Duodenal mucosa (tissue), 2 donors: Measurements from ENCODE around the gene ARCN1.
"Not testable (repeated sequence)": the region's sequence is repeated elsewhere in the genome, so short reads cannot be mapped to it uniquely, and the experiment has no call there.

Experiments
- H3K27ac ChIP-seq: one replicate; pipeline ENCODE4 v1.7.0; 2013; ENCODE audit warnings: low read depth, low read length
- H3K27me3 ChIP-seq, 2 donors: one replicate each; pipeline ENCODE4 v1.7.0; 2013; ENCODE audit warnings: low read length in 2 of 2, control low read depth in 1 of 2; ENCODE audit not compliant: insufficient read depth in 2 of 2, control insufficient read depth in 1 of 2
- H3K36me3 ChIP-seq, 2 donors: one replicate each; pipeline ENCODE4 v1.7.0; 2013; ENCODE audit warnings: low read length in 2 of 2, control low read depth in 1 of 2; ENCODE audit not compliant: insufficient read depth in 2 of 2, control insufficient read depth in 1 of 2
- H3K4me1 ChIP-seq, 2 donors: one replicate each; pipeline ENCODE4 v1.7.0; 2013; ENCODE audit warnings: low read length in 2 of 2, control low read depth in 1 of 2; ENCODE audit not compliant: insufficient read depth in 2 of 2, control insufficient read depth in 1 of 2
- H3K4me3 ChIP-seq, 2 donors: one replicate each; pipeline ENCODE4 v1.7.0; 2013; ENCODE audit warnings: low read length in 2 of 2, low read depth in 1 of 2
- H3K9ac ChIP-seq, 2 donors: one replicate each; pipeline ENCODE4 v1.7.0; 2013; ENCODE audit warnings: low read length in 2 of 2, low read depth in 1 of 2
- H3K9me3 ChIP-seq, 2 donors: one replicate each; pipeline ENCODE4 v1.7.0; 2013; ENCODE audit warnings: low read length in 2 of 2, control low read depth in 1 of 2; ENCODE audit not compliant: control insufficient read depth in 1 of 2

ARCN1 gene

DNA sequence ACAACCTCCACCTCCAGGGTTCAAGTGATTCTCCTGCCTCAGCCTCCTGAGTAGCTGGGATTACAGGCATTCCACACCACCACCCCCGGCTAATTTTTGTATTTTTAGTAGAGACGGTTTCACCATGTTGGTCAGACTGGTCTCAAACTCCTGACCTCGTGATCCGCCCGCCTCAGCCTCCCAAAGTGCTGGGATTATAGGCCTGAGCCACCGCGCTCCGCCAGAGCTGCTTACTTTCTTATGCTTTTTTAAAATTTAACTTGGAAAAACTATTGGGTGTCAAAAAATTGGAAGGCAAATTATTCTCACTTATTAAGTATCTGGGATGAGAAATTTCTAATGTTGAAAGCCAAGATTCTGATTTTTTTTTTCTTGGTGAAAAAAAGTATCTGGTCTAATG is 31.5 kb downstream of the ARCN1 start:
- H3K27ac ChIP-seq, H3K9me3 ChIP-seq, H3K4me3 ChIP-seq, H3K9ac ChIP-seq, H3K27me3 ChIP-seq: not testable (repeated sequence)
- Histone ChIP-seq H3K4me1 (peaks cover 16 to 28% of the 10 kb centered on the region in 2 donors), H3K36me3 (peaks cover 9 to 35% of the 10 kb centered on the region in 2 donors)

- Histone ChIP-seq H3K27me3 (peaks cover 9 to 11% of the 10 kb centered on the region in 2 donors), H3K9ac (no peak overlapping the region), H3K36me3 (peaks cover 9 to 31% of the 10 kb centered on the region in 2 donors), H3K27ac (peak overlapping the region; percentile 14), H3K9me3 (no peaks in the 10 kb centered on the region), H3K4me3 (no peak overlapping the region), H3K4me1 (peaks cover 24 to 35% of the 10 kb centered on the region in 2 donors)
Observed at GRCh38 chr11:118604566-118604965, 32.4 kb downstream of the ARCN1 start.

DNA sequence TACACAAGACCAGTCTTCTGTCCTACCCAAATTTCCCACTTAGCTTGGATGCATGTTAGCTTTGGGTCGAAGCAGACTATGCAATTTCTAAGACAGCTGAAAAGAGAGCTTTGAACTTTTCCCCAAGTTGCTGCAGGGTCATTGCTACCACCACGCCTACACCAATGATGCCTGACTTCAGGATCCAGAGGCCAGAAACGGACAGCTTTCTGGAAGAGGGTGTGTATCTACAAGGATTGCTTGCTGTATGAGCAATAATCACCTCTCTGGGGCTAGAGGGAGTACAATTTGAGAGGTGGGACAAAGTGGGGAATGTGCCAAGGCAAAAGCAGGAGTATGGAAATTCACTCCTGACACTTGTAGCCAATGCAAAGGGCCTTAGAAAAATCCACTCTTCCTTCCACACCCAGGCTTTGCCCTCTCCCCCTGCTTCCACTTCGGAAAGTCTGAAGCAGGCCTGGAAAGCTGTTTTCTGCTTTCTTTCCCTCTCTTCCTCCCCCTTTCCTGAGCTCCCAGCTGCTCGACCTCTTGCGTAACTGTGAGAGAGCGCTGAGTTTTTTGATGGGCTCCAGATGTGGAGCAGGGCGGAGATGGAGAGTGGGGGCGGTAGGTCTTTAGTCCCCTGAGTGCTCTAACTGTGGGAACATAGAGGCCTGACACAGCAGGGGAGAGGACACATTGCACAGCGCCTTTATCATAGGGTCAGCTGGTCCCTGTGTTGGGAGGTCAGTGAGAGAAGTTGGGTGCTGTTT is 33.1 kb downstream of the ARCN1 start:
- Histone ChIP-seq H3K9ac (no peak overlapping the region), H3K4me3 (no peak overlapping the region), H3K4me1 (peaks cover 31 to 41% of the 10 kb centered on the region in 2 donors), H3K9me3 (no peaks in the 10 kb centered on the region), H3K27me3 (peaks cover 16 to 18% of the 10 kb centered on the region in 2 donors), H3K27ac (peak overlapping the region; percentile 58), H3K36me3 (peaks cover 5 to 24% of the 10 kb centered on the region in 2 donors)

DNA sequence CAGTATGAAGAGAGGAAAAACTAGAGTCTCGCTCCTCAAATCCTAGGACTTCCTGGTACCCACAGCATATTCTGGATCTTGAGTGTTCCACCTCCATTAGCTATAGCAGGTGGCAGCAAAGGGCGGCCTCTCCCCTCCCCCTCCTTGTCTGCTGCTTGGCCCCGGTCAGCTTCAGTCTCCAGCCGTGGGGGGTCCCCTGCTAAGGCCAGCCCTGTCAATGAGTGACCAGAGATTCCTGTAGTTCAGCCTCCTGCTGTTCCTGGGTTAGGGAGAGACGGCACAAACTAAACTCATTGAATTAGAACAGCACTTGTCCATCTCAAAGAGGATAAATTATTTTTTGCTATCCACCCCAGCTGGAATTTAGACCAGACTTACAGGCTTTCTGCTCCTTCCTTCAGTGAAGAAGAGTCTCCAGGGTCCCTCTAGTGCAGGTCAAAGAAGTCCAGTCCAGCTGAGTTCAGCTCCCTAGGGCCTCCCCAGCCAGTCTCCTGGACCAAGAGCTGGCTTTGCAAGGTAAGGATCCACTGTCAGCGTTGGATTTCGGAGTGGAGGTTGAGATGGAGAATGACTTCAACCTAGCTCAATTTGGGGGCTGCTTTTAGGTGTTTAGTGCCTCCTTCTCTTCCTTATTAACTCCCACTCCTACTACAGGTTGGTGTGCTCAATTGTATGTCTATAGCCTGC is 34.1 kb downstream of the ARCN1 start:
- Histone ChIP-seq H3K9ac (no peak overlapping the region), H3K27ac (peak overlapping the region; percentile 31), H3K4me1 (peaks cover 40 to 44% of the 10 kb centered on the region in 2 donors), H3K27me3 (peaks cover 21 to 22% of the 10 kb centered on the region in 2 donors), H3K36me3 (peaks cover 5 to 16% of the 10 kb centered on the region in 2 donors), H3K4me3 (no peak overlapping the region), H3K9me3 (no peaks in the 10 kb centered on the region)

DNA sequence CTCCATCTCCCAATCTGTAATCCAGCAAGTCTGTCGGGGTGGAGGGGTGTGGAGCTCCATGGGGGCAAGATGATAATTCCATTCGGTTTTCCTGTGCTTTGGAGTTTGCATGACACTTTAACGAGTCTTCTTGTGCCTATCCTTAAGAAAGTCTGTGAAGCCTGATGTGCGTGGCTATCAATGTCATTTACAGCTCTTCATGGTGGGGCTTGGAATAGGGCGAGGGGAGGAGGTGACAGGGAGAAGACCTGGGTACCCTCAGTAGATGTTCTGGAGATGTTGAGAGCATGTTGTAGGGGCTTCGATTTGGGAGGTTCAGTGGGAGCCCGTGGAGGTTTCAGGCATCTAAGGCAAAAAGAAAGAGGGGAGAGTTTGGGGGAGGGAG is 34.6 kb downstream of the ARCN1 start:
- no peak overlapping the region for H3K4me3 ChIP-seq
- peaks cover 21 to 22% of the 10 kb centered on the region in 2 donors for H3K27me3 ChIP-seq
- no peak overlapping the region for H3K9ac ChIP-seq
- peak overlapping the region; percentile 31 for H3K27ac ChIP-seq
- H3K36me3 ChIP-seq, result peaks cover under 1 to 10% of the 10 kb centered on the region in 2 donors
- peaks cover 41 to 46% of the 10 kb centered on the region in 2 donors for H3K4me1 ChIP-seq
- H3K9me3 ChIP-seq, result no peaks in the 10 kb centered on the region

- Histone ChIP-seq H3K4me1 (peaks cover 41 to 46% of the 10 kb centered on the region in 2 donors), H3K9me3 (no peaks in the 10 kb centered on the region), H3K36me3 (peaks cover 0 to 3% of the 10 kb centered on the region in 2 donors), H3K4me3 (peak within 1 kb of the TSS; percentile 73 to 74), H3K9ac (peak within 1 kb of the TSS; percentile 54 to 66), H3K27me3 (peaks cover 21 to 22% of the 10 kb centered on the region in 2 donors), H3K27ac (peak within 1 kb of the TSS; percentile 86)
Observed at GRCh38 chr11:118607401-118608359, 35.5 kb downstream of the ARCN1 start, which contains the start of gene PHLDB1. PHLDB1 (plus strand) TSS chr11:118607615; CDS start chr11:118613837, 6,222 bp downstream.

- Histone ChIP-seq H3K27me3 (peaks cover 21 to 22% of the 10 kb centered on the region in 2 donors), H3K4me1 (peaks cover 41 to 46% of the 10 kb centered on the region in 2 donors), H3K36me3 (no peaks in the 10 kb centered on the region), H3K4me3 (peak overlapping the region; percentile 73 to 74), H3K9ac (peak overlapping the region; percentile 54 to 66), H3K9me3 (no peaks in the 10 kb centered on the region), H3K27ac (peak overlapping the region; percentile 86)
Observed at GRCh38 chr11:118608360-118609227, 36.4 kb downstream of the ARCN1 start.

DNA sequence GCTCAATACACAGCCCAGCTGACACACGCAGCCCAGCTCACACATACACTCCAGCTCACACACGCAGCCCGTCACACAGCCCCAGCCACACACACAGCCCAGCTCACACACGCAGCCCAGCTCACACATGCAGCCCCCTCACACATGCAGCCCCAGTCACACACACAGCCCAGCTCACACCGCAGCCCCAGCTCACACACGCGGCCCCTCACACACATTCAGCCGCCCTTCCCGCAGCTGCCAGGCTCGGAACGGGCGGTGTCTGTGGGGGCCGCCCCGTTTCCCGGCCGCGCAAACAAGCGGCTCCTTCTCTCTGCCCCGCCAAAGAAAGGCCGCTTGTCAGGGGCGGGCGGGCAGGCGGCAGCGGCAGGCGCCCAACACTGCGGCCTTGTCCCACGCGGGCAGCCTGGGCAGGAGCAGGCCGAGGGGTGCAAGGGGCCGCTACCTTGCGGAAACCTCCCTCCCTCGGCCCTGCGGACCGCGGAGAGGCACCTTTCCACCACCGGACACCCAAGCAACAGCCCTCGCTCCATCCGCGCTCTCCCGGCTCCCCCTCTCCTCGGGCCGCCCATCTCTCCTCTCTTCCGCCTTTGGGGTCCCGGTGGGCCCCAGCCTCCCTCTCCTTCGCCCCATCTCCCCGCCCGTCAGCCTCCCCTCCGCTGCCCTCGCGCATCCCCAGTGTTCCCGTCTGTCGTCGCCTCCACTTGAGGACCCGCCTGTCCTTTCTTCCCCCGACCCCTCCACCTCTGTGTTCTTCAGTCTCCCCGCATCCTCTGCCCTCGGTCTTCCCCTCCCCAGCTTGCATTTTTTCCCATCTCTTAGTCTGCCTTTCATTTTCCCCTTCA is 37.4 kb downstream of the ARCN1 start:
- peaks cover 21 to 22% of the 10 kb centered on the region in 2 donors for H3K27me3 ChIP-seq

More for the DNA sequence above, 37.4 kb downstream of the ARCN1 start:
- H3K27ac ChIP-seq, result peak overlapping the region; percentile 86
- no peaks in the 10 kb centered on the region for H3K9me3 ChIP-seq
- H3K9ac ChIP-seq, result peak overlapping the region; percentile 19 to 54
- H3K4me1 ChIP-seq, result peaks cover 36 to 37% of the 10 kb centered on the region in 2 donors
- H3K4me3 ChIP-seq, result peak overlapping the region; percentile 73 to 74
- peaks cover 0 to 6% of the 10 kb centered on the region in 2 donors for H3K36me3 ChIP-seq
